Pancreas (tissue), 10 donors: ENCODE measurements around the gene GAB2. TPM values are rescaled to one million over a fixed set of nuclear protein-coding genes. Genes with fewer than 3 reads are reported as not detected.

Experiments
- ATAC-seq, 4 donors: fragments of 200-7000 bp; cut with Tn5 transposase; one replicate each; pipeline versions ENCODE4 v1.8.0 to v1.9.1; 2020; ENCODE audit warnings: mild to moderate bottlenecking in 4 of 4, moderate library complexity in 4 of 4
- DNase-seq, 6 donors: peaks; one replicate each; pipeline ENCODE4 v3.0.0-alpha.2; 2020
- FAIRE-seq: peaks from 2 replicates; lab custom pipeline; 2012; peaks lifted over from hg19 to GRCh38; lab: Jason Lieb, UNC
- H3K27ac ChIP-seq, 4 donors: fragments of 200-600 bp; sonication (generic); 1 replicate in 3 of 4; 2 replicates in 1 of 4; pipeline versions ENCODE4 v1.5.0 to v1.8.0; 2020
- H3K27me3 ChIP-seq, 4 donors: fragments of 200-600 bp; one replicate each; pipeline ENCODE4 v1.8.0; 2021
- H3K36me3 ChIP-seq, 3 donors: fragments of 200-600 bp; sonication (generic) in 1 of 3; one replicate each; pipeline versions ENCODE4 v1.5.0 to v1.8.0; 2020 to 2021
- H3K4me1 ChIP-seq, 3 donors: fragments of 200-600 bp; one replicate each; pipeline ENCODE4 v1.8.0; 2021
- H3K4me3 ChIP-seq, 4 donors: fragments of 200-600 bp; sonication (generic) in 2 of 4; one replicate each; pipeline versions ENCODE4 v1.5.0 to v1.8.0; 2020 to 2021
- H3K9me3 ChIP-seq, 4 donors: fragments of 200-600 bp; one replicate each; pipeline ENCODE4 v1.8.0; 2021
- CTCF ChIP-seq, 4 donors: fragments of 200-600 bp; sonication (generic) in 3 of 4; IDR thresholded peaks; one replicate each; pipeline versions ENCODE4 v1.5.0 to v1.8.0; 2021; ENCODE audit warnings: antibody characterized with exemption in 4 of 4
- WGBS, 2 donors: extraction: QIAGEN DNeasy Blood & Tissue Kit; methylation state at CpG; one replicate each; pipeline ENCODE4 v1.1.7; 2013; 5-methylcytosine and 5-hydroxymethylcytosine counted together
- intact Hi-C, 3 donors: fragments of 100-400 bp; cut with DNase I; formaldehyde crosslinking; loops; one replicate each; pipeline versions ENCODE4 v1.11.1 to v1.14.2; 2022
- polyA plus RNA-seq, 2 donors: library from polyadenylated mRNA; stranded (reverse); fragments of 200-250 nt; gene quantifications; one replicate each; pipeline ENCODE4 v1.2.3, GENCODE V29; 2013
- total RNA-seq, 6 donors: library from RNA; stranded (reverse); fragmentation: NEBNext Ultra II Directional in 4 of 6; extraction: Animal tissue kit (Norgen Biotek cat#: 25700) in 4 of 6; gene quantifications; one replicate each; pipeline versions ENCODE4 v1.2.1 to v1.2.4, GENCODE V29; 2021 to 2023
- donor health status: healthy with polysubstance abuse.
- donor health status: DM: no; HTN: no; CAD: no; lungs with moderate emphysema.
- donor health status: DM: no; HTN: no; CAD: no.
- donor health status: control.
- donor health status: control.
- donor health status: Bipolar disorder and iron deficiency.
- donor health status: DM: yes; HTN: yes; CAD: no.
- donor health status: DM: no; HTN: no; CAD: no.
- donor health status: DM: no; HTN: no; CAD: no.
- donor health status: DM: yes; HTN: yes; CAD: no.

The GAB2 gene
- total and polyA plus RNA-seq, 8 donors: 3.1 to 17.8 (median 9.4) TPM

GRCh38 chr11:78332174-78332866, 85.3 kb downstream of the GAB2 start:
- Histone ChIP-seq H3K4me3 (no peak overlapping the region), H3K4me1 (peaks cover 0 to 7% (median 0%) of the 10 kb centered on the region in 3 donors), H3K9me3 (peaks cover 0 to 4% (median 0%) of the 10 kb centered on the region in 4 donors), H3K36me3 (no peaks in the 10 kb centered on the region), H3K27me3 (no peaks in the 10 kb centered on the region), H3K27ac (no peak overlapping the region)
- no peak for FAIRE-seq
- no peak for DNase-seq
- intact Hi-C loops: no loop called here
- WGBS, 2 donors: 74 to 88% methylated on average over 1 of the region's 1 CpG
- TF ChIP-seq CTCF (IDR thresholded peaks at IDR 0.05): no peak
- peak in 1 of 4 donors; percentile 23 for ATAC-seq

- intact Hi-C loops: no loop called here
- WGBS, 2 donors: 78 to 88% methylated on average over 3 of the region's 3 CpGs
- DNase-seq (no peak), FAIRE-seq (no peak), ATAC-seq (no peak)
- no peak overlapping the region for H3K4me3 ChIP-seq
- H3K27me3 ChIP-seq: no peaks in the 10 kb centered on the region
- no peak overlapping the region for H3K27ac ChIP-seq
- H3K4me1 ChIP-seq: peaks cover 0 to 3% (median 0%) of the 10 kb centered on the region in 3 donors
- peaks cover 0 to 4% (median 0%) of the 10 kb centered on the region in 4 donors for H3K9me3 ChIP-seq
- no peaks in the 10 kb centered on the region for H3K36me3 ChIP-seq
- TF ChIP-seq CTCF (IDR thresholded peaks at IDR 0.05): no peak
Observed at GRCh38 chr11:78331711-78332110, 85.9 kb downstream of the GAB2 start.

- H3K4me1 ChIP-seq: no peaks in the 10 kb centered on the region
- no peaks in the 10 kb centered on the region for H3K27me3 ChIP-seq
- peaks cover 0 to 3% (median 0%) of the 10 kb centered on the region in 4 donors for H3K9me3 ChIP-seq
- FAIRE-seq: no peak
- no peak for TF ChIP-seq CTCF (IDR thresholded peaks at IDR 0.05)
- intact Hi-C loops: no loop called here
- no peak for ATAC-seq
- H3K4me3 ChIP-seq: no peak overlapping the region
- no peak overlapping the region for H3K27ac ChIP-seq
- no peak for DNase-seq
- no peaks in the 10 kb centered on the region for H3K36me3 ChIP-seq
- 88% methylated on average over 3 of the region's 3 CpGs for WGBS, 2 donors
Observed at GRCh38 chr11:78330361-78330760, 87.3 kb downstream of the GAB2 start.

- Histone ChIP-seq H3K27ac (no peak overlapping the region), H3K27me3 (no peaks in the 10 kb centered on the region), H3K4me1 (no peaks in the 10 kb centered on the region), H3K9me3 (no peaks in the 10 kb centered on the region), H3K36me3 (no peaks in the 10 kb centered on the region), H3K4me3 (no peak overlapping the region)
- 71 to 78% methylated on average over 6 of the region's 6 CpGs for WGBS, 2 donors
- FAIRE-seq (no peak), DNase-seq (no peak), ATAC-seq (no peak)
- intact Hi-C loops: no loop called here
- no peak for TF ChIP-seq CTCF (IDR thresholded peaks at IDR 0.05)
Observed at GRCh38 chr11:78327945-78328344, 89.7 kb downstream of the GAB2 start.

- 70 to 75% methylated on average over 4 of the region's 4 CpGs for whole genome bisulfite sequencing, 2 donors
- no peak for FAIRE-seq
Observed at GRCh38 chr11:78325274-78325781, 92.3 kb downstream of the GAB2 start.

More at GRCh38 chr11:78325274-78325781, 92.3 kb downstream of the GAB2 start:
- H3K27me3 ChIP-seq: no peaks in the 10 kb centered on the region
- ATAC-seq (no peak), DNase-seq (no peak)
- H3K4me3 ChIP-seq: no peak overlapping the region
- intact Hi-C loops: no loop called here
- H3K36me3 ChIP-seq: no peaks in the 10 kb centered on the region
- H3K4me1 ChIP-seq: no peaks in the 10 kb centered on the region
- TF ChIP-seq CTCF (IDR thresholded peaks at IDR 0.05): no peak
- no peaks in the 10 kb centered on the region for H3K9me3 ChIP-seq
- no peak overlapping the region for H3K27ac ChIP-seq
